GM10248 (cell line): ENCODE measurements around the gene NTMT1.

Source experiments
- CTCF ChIA-PET: fragments of 300-600 bp; sonication (Branson Sonifier 250); formaldehyde crosslinking; extraction: SDS; loops from one replicate; lab custom pipeline; 2021; ENCODE audit warnings: antibody characterized with exemption; lab: Yijun Ruan, JAX
- POLR2A ChIA-PET: fragments of 350-650 bp; sonication (Branson Sonifier 250); formaldehyde crosslinking; extraction: SDS; loops from one replicate; lab custom pipeline; 2020; ENCODE audit warnings: antibody characterized with exemption; lab: Yijun Ruan, JAX
- DNase-seq: peaks from one replicate; pipeline ENCODE4 v3.0.0; 2012; ENCODE audit errors: extremely low spot score
- CTCF ChIP-seq: IDR thresholded peaks from 2 replicates; pipeline ENCODE4 v1.5.1; 2012; ENCODE audit warnings: mild to moderate bottlenecking, low read depth; ENCODE audit errors: extremely low read depth, missing control alignments, control extremely low read depth

NTMT1 gene

GRCh38 chr9:129669141-129669718 lies 43.3 kb downstream of the NTMT1 start:
- DNase-seq, result no peak
- TF ChIP-seq CTCF, result no peak
- CTCF ChIA-PET, result no interaction called here
- POLR2A ChIA-PET, result no interaction called here

GRCh38 chr9:129669946-129670345 lies 44.0 kb downstream of the NTMT1 start:
- POLR2A ChIA-PET, result no interaction called here
- CTCF ChIA-PET, result no interaction called here
- DNase-seq, result no peak
- no peak for TF ChIP-seq CTCF

- no peak for TF ChIP-seq CTCF
- ChIA-PET CTCF (no interaction called here), POLR2A (no interaction called here)
- DNase-seq, result no peak
These were observed 45.1 kb downstream of the NTMT1 start for GRCh38 chr9:129671065-129671464.

- ChIA-PET POLR2A (no interaction called here), CTCF (no interaction called here)
- no peak for DNase-seq
- no peak for TF ChIP-seq CTCF
These were observed 45.6 kb downstream of the NTMT1 start for GRCh38 chr9:129671519-129671918.

GRCh38 chr9:129672702-129673101 lies 46.7 kb downstream of the NTMT1 start:
- DNase-seq, result no peak
- no peak for TF ChIP-seq CTCF
- ChIA-PET POLR2A (no interaction called here), CTCF (no interaction called here)

- no peak for DNase-seq
- TF ChIP-seq CTCF, result no peak
- ChIA-PET CTCF (no interaction called here), POLR2A (no interaction called here)
These were observed 47.6 kb downstream of the NTMT1 start for GRCh38 chr9:129673602-129674001.
